MM.1S (cell line): Measurements from ENCODE around the gene PGS1.

Experiments used
- DNase-seq: peaks from one replicate; pipeline ENCODE4 v3.0.0-alpha.2; 2015
- H2AFZ ChIP-seq: fragments of 300-600 bp; sonication (generic); 2 replicates; pipeline ENCODE4 v1.6.0; 2016; ENCODE audit warnings: antibody characterized with exemption, low read length
- H3F3A ChIP-seq: fragments of 300-600 bp; sonication (generic); 2 replicates; pipeline ENCODE4 v1.6.1; 2016; ENCODE audit warnings: mild to moderate bottlenecking, antibody characterized with exemption, low read length, moderate library complexity, mixed read lengths; ENCODE audit not compliant: insufficient read depth
- H3K27ac ChIP-seq: fragments of 300-600 bp; sonication (generic); 2 replicates; pipeline ENCODE4 v1.5.1; 2016; ENCODE audit warnings: mild to moderate bottlenecking, low read length
- H3K27me3 ChIP-seq: fragments of 300-600 bp; sonication (generic); replicated peaks from 2 replicates; pipeline ENCODE4 v1.6.0; 2016; ENCODE audit warnings: low read length; ENCODE audit not compliant: insufficient read depth
- H3K36me3 ChIP-seq: fragments of 300-600 bp; sonication (generic); replicated peaks from 2 replicates; pipeline ENCODE4 v1.6.1; 2016; ENCODE audit warnings: mild to moderate bottlenecking, low read length, mixed read lengths; ENCODE audit not compliant: insufficient read depth
- H3K4me1 ChIP-seq: fragments of 300-600 bp; sonication (generic); 2 replicates; pipeline ENCODE4 v1.6.1; 2016; ENCODE audit warnings: low read length, mixed read lengths
- H3K4me2 ChIP-seq: fragments of 300-600 bp; sonication (generic); 2 replicates; pipeline ENCODE4 v1.6.0; 2016; ENCODE audit warnings: low read depth, low read length
- H3K4me3 ChIP-seq: fragments of 300-600 bp; sonication (generic); 2 replicates; pipeline ENCODE4 v1.5.1; 2016; ENCODE audit warnings: low read length, mixed read lengths
- H3K79me2 ChIP-seq: fragments of 300-600 bp; sonication (generic); 2 replicates; pipeline ENCODE4 v1.6.1; 2016; ENCODE audit warnings: mixed run types, low read length, mixed read lengths
- H3K9ac ChIP-seq: fragments of 300-600 bp; sonication (generic); 2 replicates; pipeline ENCODE4 v1.6.1; 2016; ENCODE audit warnings: low read length, mixed read lengths
- H3K9me2 ChIP-seq: fragments of 300-600 bp; sonication (generic); replicated peaks from 2 replicates; pipeline ENCODE4 v1.6.1; 2016; ENCODE audit warnings: mild to moderate bottlenecking, low read length, mixed read lengths; ENCODE audit not compliant: insufficient read depth
- H3K9me3 ChIP-seq: fragments of 300-600 bp; sonication (generic); replicated peaks from 2 replicates; pipeline ENCODE4 v1.6.1; 2016; ENCODE audit warnings: mild to moderate bottlenecking, low read length, mixed read lengths; ENCODE audit not compliant: insufficient read depth
- H4K20me1 ChIP-seq: fragments of 300-600 bp; sonication (generic); 2 replicates; pipeline ENCODE4 v1.6.1; 2016; ENCODE audit warnings: mild to moderate bottlenecking, low read length, moderate library complexity, mixed read lengths; ENCODE audit not compliant: insufficient read depth
- EZH2 ChIP-seq: fragments of 300-600 bp; sonication (generic); optimal IDR thresholded peaks from 2 replicates; pipeline ENCODE3; 2017; ENCODE audit warnings: low read depth, mild to moderate bottlenecking, antibody characterized with exemption, low read length, mixed read lengths
- EZH2phosphoT487 ChIP-seq: fragments of 300-600 bp; sonication (generic); IDR thresholded peaks from 2 replicates; pipeline ENCODE4 v1.6.1; 2018; ENCODE audit warnings: antibody characterized with exemption, low read length
- TF ChIP-seq, protein P1 (sequence below): fragments of 300-600 bp; sonication (generic); IDR thresholded peaks from 2 replicates; pipeline ENCODE4 v1.5.1; 2016; ENCODE audit warnings: antibody characterized with exemption, low read length, mixed read lengths

PGS1 gene

DNA sequence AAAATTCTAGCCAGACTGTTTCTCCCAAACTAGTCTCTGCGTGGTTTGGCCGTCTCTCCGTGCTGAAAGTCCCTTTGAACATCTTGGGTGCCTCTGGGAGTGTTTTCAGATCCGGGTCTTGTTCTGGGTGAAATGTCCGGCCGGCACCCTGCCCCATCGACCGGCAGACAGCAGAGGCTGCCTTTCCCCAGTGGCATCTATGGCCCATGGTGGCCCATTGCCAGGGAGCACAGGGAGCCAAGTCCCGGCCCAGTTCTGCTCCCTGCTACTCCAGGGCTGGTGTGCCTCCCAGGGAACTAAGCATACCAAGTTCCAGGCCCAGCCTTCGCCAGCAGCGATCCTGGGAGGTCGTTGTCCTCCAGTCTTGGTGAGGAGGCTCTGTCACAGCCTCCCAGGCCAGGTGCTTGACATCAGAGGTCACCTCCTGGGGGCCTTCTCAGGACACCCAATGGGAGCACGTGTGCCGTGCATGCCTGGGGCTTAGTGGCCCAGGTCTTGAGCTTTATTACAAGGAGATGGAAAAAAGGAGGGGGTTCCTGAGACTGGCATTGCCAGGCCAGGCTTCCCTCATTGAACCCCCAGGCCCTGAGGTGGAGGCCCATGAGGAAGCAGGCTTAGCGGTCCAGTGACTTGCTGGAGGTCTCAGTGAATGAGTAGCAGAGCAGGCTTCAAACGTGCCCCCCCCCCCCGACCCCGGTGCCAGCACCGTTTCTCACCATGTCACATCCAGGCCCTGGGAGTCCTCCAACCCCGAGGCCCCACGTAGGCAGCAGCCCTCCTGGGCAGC, 54.0 kb downstream of the PGS1 start:
- H4K20me1 ChIP-seq: no peaks in the 10 kb centered on the region
- H3K27me3 ChIP-seq: peaks cover 8% of the 10 kb centered on the region; the same call in 1 of the 2 replicates
- H3K79me2 ChIP-seq: no peaks in the 10 kb centered on the region
- no peaks in the 10 kb centered on the region for H3K4me1 ChIP-seq
- H3K36me3 ChIP-seq: no peaks in the 10 kb centered on the region
- H3K4me2 ChIP-seq: no peak overlapping the region
- H3F3A ChIP-seq: no peaks in the 10 kb centered on the region
- no peak overlapping the region for H3K9ac ChIP-seq
- no peak overlapping the region for H3K27ac ChIP-seq
- no peak overlapping the region for H3K4me3 ChIP-seq
- H3K9me3 ChIP-seq: no peaks in the 10 kb centered on the region
- no peaks in the 10 kb centered on the region for H3K9me2 ChIP-seq
- no peak overlapping the region for H2AFZ ChIP-seq
- DNase-seq: no peak
- TF ChIP-seq, protein P1, sequence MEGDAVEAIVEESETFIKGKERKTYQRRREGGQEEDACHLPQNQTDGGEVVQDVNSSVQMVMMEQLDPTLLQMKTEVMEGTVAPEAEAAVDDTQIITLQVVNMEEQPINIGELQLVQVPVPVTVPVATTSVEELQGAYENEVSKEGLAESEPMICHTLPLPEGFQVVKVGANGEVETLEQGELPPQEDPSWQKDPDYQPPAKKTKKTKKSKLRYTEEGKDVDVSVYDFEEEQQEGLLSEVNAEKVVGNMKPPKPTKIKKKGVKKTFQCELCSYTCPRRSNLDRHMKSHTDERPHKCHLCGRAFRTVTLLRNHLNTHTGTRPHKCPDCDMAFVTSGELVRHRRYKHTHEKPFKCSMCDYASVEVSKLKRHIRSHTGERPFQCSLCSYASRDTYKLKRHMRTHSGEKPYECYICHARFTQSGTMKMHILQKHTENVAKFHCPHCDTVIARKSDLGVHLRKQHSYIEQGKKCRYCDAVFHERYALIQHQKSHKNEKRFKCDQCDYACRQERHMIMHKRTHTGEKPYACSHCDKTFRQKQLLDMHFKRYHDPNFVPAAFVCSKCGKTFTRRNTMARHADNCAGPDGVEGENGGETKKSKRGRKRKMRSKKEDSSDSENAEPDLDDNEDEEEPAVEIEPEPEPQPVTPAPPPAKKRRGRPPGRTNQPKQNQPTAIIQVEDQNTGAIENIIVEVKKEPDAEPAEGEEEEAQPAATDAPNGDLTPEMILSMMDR: no peak
- no peak for TF ChIP-seq EZH2
- no peak for TF ChIP-seq EZH2phosphoT487

DNA sequence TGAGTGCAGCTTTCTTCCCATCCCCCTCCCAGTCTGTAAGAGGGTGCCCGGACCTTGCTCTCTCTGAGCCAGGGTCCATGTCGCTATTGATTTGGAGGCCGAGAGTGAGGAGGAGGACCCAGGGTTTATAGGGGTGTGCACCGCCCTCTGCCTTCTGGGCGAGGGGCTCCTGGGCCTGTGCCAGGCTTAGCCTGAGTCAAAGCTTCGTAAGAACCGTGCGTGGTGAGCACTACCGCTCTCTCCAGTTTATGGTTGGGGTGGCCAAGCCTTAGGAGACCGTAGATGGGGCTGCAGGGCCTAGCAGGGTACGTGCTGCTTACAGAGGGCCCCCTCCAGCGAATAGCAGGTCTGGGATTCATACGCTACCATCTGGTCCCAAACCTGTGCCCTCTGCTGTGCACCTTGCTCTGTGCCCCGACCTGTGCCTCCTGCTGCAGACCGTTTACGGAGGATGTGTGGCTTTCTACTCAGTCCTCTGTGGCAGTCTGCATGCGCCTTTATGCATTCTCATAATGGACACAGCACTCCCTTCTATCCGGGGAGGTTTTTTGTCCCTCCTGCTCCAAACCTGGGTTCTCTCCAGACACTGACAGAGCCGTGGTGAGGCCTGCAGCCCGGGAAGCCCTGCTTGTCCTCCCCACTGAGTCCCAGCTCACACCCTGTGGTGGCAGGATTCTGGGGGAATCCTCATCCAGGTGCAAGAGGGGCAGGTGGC, 54.7 kb downstream of the PGS1 start:
- H3K36me3 ChIP-seq: no peaks in the 10 kb centered on the region
- no peak overlapping the region for H3K9ac ChIP-seq
- H2AFZ ChIP-seq: no peak overlapping the region
- no peaks in the 10 kb centered on the region for H3F3A ChIP-seq
- peaks cover 10% of the 10 kb centered on the region; the same call in 1 of the 2 replicates for H3K27me3 ChIP-seq
- H3K9me3 ChIP-seq: no peaks in the 10 kb centered on the region
- DNase-seq: no peak
- no peak overlapping the region for H3K4me3 ChIP-seq
- H3K79me2 ChIP-seq: no peaks in the 10 kb centered on the region
- H3K4me2 ChIP-seq: no peak overlapping the region
- TF ChIP-seq EZH2 (no peak), EZH2phosphoT487 (no peak)
- TF ChIP-seq, protein P1: no peak
- H3K27ac ChIP-seq: no peak overlapping the region
- no peaks in the 10 kb centered on the region for H3K4me1 ChIP-seq
- H4K20me1 ChIP-seq: no peaks in the 10 kb centered on the region
- H3K9me2 ChIP-seq: no peaks in the 10 kb centered on the region

- no peak overlapping the region for H2AFZ ChIP-seq
Observed at GRCh38 chr17:78433780-78434335, 55.4 kb downstream of the PGS1 start.

More at GRCh38 chr17:78433780-78434335, 55.4 kb downstream of the PGS1 start:
- Histone ChIP-seq H3K9ac (no peak overlapping the region), H4K20me1 (no peaks in the 10 kb centered on the region), H3K9me2 (no peaks in the 10 kb centered on the region), H3K9me3 (no peaks in the 10 kb centered on the region), H3K79me2 (no peaks in the 10 kb centered on the region), H3K27ac (no peak overlapping the region), H3K27me3 (peaks cover 10% of the 10 kb centered on the region; the same call in 1 of the 2 replicates), H3K4me2 (no peak overlapping the region), H3F3A (no peaks in the 10 kb centered on the region), H3K36me3 (no peaks in the 10 kb centered on the region), H3K4me1 (no peaks in the 10 kb centered on the region), H3K4me3 (no peak overlapping the region)
- no peak for DNase-seq
- no peak for TF ChIP-seq EZH2
- TF ChIP-seq, protein P1: no peak
- no peak for TF ChIP-seq EZH2phosphoT487
